Measurements from ENCODE around the gene ABCA12. TPM values are rescaled to one million over a fixed set of nuclear protein-coding genes. Genes with fewer than 3 reads are reported as not detected.
"Not testable (repeated sequence)": the region's sequence is repeated elsewhere in the genome, so short reads cannot be mapped to it uniquely, and the experiment has no call there.

Gene ABCA12
- not detected for total RNA-seq
- long read RNA-seq: 0 reads

- intact Hi-C loops (cut with DNase I): no loop called here
- DNase-seq (no peak), ATAC-seq (ENCODE audit: poor library complexity) (no peak)
These were observed at the start of gene ABCA12 for GRCh38 chr2:215138479-215138878. Gene ABCA12, minus strand, starts transcription at chr2:215138626. Its CDS starts 418 bp downstream, at chr2:215138208.

DNA sequence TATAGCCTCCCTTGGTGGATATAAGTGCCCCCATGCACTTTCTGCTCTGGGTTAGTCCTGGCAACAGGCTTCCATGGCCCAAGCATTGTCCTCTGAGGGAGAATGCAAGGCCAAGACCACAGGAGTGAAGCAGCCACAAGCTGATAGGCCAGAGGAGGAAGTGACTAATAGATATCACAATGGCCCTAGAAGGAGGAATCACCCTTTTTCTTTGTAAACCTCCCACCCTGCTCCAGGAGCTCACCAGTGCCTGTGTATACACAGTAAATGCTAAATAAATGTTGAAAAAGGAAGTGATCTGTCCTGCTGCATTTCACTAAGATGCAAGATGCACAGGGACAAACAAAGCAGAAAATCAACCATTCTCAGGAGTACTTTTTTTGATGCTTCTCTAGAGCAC is 49.7 kb upstream of the ABCA12 start:
- DNase-seq (no peak), ATAC-seq (ENCODE audit: poor library complexity) (no peak)
- intact Hi-C loops (cut with DNase I): no loop called here

GRCh38 chr2:215186021-215186420 is 47.6 kb upstream of the ABCA12 start:
- DNase-seq: no peak
- intact Hi-C loops (cut with DNase I): no loop called here
- no peak for ATAC-seq (ENCODE audit: poor library complexity)

GRCh38 chr2:215178121-215178520 is 39.7 kb upstream of the ABCA12 start:
- no peak for DNase-seq
- ATAC-seq (ENCODE audit: poor library complexity): no peak
- intact Hi-C loops (cut with DNase I): no loop called here

DNA sequence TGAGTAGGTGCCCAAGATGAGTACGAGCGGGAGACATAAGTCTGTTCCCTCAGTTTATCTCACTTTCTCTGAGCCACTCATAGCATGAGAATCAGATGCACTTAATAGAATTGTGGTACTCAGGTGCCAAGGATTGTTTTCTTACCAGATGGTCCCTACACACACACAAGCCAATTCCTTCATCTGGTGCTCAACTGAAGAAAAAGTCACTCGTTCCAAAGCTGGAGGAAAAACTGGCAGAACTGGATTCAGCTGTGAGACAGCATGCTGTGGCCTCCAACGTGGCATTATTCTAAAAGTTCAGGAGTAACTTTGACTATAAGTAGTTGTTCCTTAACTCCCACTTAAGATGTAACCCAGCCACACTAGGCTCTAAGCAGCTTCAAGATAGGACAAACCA is 33.4 kb upstream of the ABCA12 start:
- DNase-seq: no peak
- intact Hi-C loops (cut with DNase I): no loop called here
- no peak for ATAC-seq (ENCODE audit: poor library complexity)

DNA sequence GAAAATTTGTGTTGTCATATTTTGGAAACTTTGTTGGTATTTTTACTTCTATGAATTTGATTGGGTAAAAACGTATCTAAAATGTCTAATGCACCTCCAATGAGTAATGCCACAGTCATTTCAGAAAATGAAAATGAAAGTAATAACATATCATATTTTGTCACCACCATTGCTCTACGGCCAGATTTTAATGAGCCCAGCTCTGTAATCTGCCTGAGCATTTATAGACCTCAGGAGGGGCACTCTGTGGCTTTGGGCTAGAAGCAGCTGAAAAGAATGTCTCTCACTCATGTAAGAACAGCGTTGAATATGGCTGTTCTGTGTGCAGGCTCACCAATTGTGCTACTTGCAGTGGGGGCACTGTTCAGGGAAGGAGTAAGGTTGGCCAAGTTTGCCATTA is 32.7 kb upstream of the ABCA12 start:
- ATAC-seq (ENCODE audit: poor library complexity): no peak
- no peak for DNase-seq
- intact Hi-C loops (cut with DNase I): no loop called here

- ATAC-seq (ENCODE audit: poor library complexity); intact Hi-C loops (cut with DNase I); DNase-seq: not testable (repeated sequence)
These were observed 28.1 kb upstream of the ABCA12 start for GRCh38 chr2:215166505-215166904.

DNA sequence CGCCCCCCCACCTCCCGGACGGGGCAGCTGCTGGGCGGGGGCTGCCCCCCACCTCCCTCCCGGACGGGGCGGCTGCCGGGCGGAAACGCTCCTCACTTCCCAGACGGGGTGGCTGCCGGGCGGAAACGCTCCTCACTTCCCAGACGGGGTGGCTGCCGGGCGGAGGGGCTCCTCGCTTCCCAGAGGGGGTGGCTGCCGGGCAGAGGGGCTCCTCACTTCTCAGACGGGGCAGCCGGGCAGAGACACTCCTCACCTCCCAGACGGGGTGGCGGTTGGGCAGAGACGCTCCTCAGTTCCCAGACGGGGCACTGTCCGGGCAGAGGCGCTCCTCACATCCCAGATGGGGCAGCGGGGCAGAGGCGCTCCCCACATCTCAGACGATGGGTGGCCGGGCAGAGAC is 24.9 kb upstream of the ABCA12 start:
- DNase-seq; intact Hi-C loops (cut with DNase I); ATAC-seq (ENCODE audit: poor library complexity): not testable (repeated sequence)

- no peak for DNase-seq
- no peak for ATAC-seq (ENCODE audit: poor library complexity)
- intact Hi-C loops (cut with DNase I): no loop called here
These were observed 22.9 kb upstream of the ABCA12 start for GRCh38 chr2:215161301-215161829.

DNA sequence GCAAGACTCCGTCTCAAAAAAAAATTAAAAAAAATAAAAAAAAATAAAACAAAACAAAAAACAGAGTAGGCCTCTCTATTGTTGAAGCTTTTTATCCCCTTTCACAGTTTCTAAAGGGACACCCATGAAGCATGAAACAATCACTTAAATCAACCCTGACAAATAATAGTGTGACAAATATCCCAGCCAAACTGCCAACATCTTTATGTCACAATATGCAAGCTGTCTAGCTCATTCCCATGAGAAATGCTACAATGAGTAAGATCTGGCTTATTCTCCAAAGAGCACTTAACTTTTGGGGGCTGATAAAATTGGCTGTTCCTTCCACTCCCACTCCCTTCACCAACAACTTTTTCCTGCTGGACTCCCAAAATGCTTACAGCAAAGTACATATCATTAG is 21.7 kb upstream of the ABCA12 start:
- no peak for ATAC-seq (ENCODE audit: poor library complexity)
- intact Hi-C loops (cut with DNase I): no loop called here

DNA sequence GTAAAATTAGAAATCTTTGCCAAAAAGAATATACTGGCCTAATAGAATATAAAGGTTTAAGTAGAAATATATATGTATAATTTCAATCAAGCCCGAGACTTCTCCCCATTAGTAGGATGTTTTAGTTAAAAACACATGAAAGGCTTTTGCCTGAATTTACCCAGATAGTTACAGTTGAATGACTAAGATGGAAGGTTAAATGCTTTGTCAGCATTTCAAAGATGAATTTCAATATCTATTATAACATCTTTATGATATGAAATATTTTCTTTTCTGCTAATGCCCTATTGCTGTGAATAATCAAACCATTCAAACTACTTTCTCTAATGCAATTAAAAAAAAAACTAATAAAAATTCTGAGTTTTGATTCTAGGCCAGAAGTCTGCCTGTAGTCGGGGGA is 18.0 kb upstream of the ABCA12 start:
- intact Hi-C loops (cut with DNase I): no loop called here
- DNase-seq (no peak), ATAC-seq (ENCODE audit: poor library complexity) (no peak)

More for the DNA sequence above, 21.7 kb upstream of the ABCA12 start:
- no peak for DNase-seq

GRCh38 chr2:215149894-215150293 is 11.5 kb upstream of the ABCA12 start:
- ATAC-seq (ENCODE audit: poor library complexity): no peak
- no peak for DNase-seq
- intact Hi-C loops (cut with DNase I): no loop called here

- DNase-seq (no peak), ATAC-seq (ENCODE audit: poor library complexity) (no peak)
- intact Hi-C loops (cut with DNase I): no loop called here
These were observed 11.1 kb upstream of the ABCA12 start for GRCh38 chr2:215149486-215149885.

DNA sequence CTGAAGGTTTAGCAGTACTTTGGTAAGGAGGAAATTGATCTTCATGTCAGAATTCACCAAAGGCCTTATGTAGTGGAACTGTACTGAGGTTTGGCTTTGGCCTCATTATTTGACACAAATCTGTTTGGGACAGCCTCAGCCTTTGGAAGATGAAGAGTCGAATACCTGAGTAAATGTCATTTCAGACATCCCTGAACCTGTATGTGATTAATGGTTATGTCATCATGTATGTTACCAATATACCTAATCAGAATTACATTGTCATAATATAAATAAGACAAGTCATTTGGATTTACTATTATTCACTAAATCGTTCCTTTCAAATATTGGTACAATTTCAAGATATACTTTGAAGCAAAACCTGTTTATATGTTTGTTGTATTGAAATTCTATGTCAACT is 10.6 kb upstream of the ABCA12 start:
- intact Hi-C loops (cut with DNase I): no loop called here
- DNase-seq (no peak), ATAC-seq (ENCODE audit: poor library complexity) (no peak)

DNA sequence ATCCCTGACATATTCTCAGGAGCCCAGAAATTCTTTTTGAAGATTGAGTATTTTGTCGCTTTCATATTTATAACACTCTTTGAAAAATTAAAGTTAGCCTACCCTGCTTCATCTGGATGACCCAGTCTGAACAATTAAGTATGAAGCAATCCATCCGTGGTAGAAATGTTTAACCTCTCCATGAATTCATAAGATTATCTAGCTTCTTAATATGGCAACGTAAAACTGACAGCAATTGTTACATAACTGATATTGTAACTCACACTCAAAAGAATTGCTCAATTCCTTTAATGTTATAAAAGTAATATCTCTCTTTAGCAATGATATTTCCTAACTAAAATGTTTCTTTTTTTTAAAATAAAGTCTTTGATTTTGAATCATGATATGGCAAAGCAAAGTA is 7.2 kb upstream of the ABCA12 start:
- ATAC-seq (ENCODE audit: poor library complexity) (no peak), DNase-seq (no peak)
- intact Hi-C loops (cut with DNase I): no loop called here

- ATAC-seq (ENCODE audit: poor library complexity): no peak
- intact Hi-C loops (cut with DNase I): no loop called here
- no peak for DNase-seq
These were observed 5.9 kb upstream of the ABCA12 start for GRCh38 chr2:215144106-215144875.

DNA sequence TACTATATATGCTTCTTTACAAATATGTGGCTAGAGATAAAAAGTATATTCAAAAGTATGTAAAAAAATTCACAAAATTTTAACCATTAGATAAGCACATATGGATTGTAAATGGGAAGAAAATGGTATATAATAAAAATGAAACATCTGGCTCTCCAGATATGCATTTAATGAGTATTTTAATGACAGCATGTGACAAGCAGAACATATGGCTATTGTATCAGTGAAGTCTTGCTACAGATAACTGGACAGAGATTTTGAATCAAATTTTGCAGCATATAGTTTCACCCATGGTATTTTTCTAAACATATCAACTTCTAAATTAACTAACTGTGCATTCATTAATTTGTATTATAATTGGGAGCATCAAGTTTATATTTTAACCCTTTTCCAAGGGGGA is 5.0 kb upstream of the ABCA12 start:
- intact Hi-C loops (cut with DNase I): no loop called here
- DNase-seq (no peak), ATAC-seq (ENCODE audit: poor library complexity) (no peak)

DNA sequence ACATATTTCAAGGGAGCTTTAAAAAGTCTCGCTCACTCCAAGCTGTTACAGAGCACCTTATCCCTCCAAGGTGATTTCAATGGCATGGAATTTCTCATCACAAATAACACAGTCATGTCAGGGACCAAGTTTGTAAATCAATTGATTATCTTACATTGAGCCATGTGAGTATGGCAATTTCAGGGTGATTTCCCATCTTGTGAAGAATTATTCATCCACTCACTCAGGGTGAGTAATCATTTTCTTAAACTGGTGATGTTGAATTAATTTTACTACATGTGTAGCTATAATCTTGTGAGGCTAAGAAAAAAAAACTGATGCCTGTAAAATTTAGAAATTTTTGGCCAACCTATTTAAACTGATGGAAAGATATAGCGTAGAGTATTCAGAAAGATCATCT is 3.3 kb upstream of the ABCA12 start:
- DNase-seq: no peak
- ATAC-seq (ENCODE audit: poor library complexity): no peak
- intact Hi-C loops (cut with DNase I): no loop called here

- intact Hi-C loops (cut with DNase I): no loop called here
- DNase-seq (no peak), ATAC-seq (ENCODE audit: poor library complexity) (no peak)
These were observed 1.8 kb upstream of the ABCA12 start for GRCh38 chr2:215140166-215140707.

- no peak for DNase-seq
- no peak for ATAC-seq (ENCODE audit: poor library complexity)
- intact Hi-C loops (cut with DNase I): no loop called here
These were observed 585 bp downstream of the ABCA12 start for GRCh38 chr2:215137741-215138340.
